Activated CD4-positive, alpha-beta T cell treated with anti-CD3 and anti-CD28 coated beads, Interleukin-2, amount 10 ng/mL, durations not matched to agents 7 days and 5 days (primary cell): ENCODE results near the gene OR2AT4. TPM values are rescaled to one million over a fixed set of nuclear protein-coding genes. Genes with fewer than 3 reads are reported as not detected.

Experiments used
- CTCF ChIA-PET: fragments of 350-600 bp; sonication (Branson Sonifier 250); formaldehyde crosslinking; loops from one replicate; lab custom pipeline; 2021; ENCODE audit warnings: antibody characterized with exemption; lab: Charles Lee
- POLR2A ChIA-PET: fragments of 350-600 bp; sonication (Branson Sonifier 250); formaldehyde crosslinking; loops from one replicate; lab custom pipeline; 2021; ENCODE audit warnings: antibody characterized with exemption; lab: Charles Lee
- DNase-seq: peaks from one replicate; pipeline ENCODE4 v3.0.0-alpha.2; 2020
- H3K27ac Mint-ChIP-seq: one replicate; pipeline ENCODE4 v1.8.0; 2021; ENCODE audit warnings: mild to moderate bottlenecking, moderate library complexity, mixed read lengths
- H3K27me3 Mint-ChIP-seq: one replicate; pipeline ENCODE4 v1.8.0; 2021; ENCODE audit warnings: mixed read lengths
- H3K36me3 Mint-ChIP-seq: one replicate; pipeline ENCODE4 v1.8.0; 2021; ENCODE audit warnings: low read depth, mixed read lengths
- H3K4me1 Mint-ChIP-seq: one replicate; pipeline ENCODE4 v1.8.0; 2021; ENCODE audit warnings: mixed read lengths
- H3K4me3 Mint-ChIP-seq: one replicate; pipeline ENCODE4 v1.8.0; 2021; ENCODE audit warnings: mild to moderate bottlenecking, moderate library complexity, mixed read lengths
- H3K9me3 Mint-ChIP-seq: one replicate; pipeline ENCODE4 v1.8.0; 2021; ENCODE audit warnings: mixed read lengths
- total RNA-seq, 2 experiments: library from RNA; stranded (reverse); gene quantifications; one replicate each; pipeline ENCODE4 v1.2.3, GENCODE V29; 2021

OR2AT4 gene
- total RNA-seq, 2 experiments from 2014 or later: not detected

DNA sequence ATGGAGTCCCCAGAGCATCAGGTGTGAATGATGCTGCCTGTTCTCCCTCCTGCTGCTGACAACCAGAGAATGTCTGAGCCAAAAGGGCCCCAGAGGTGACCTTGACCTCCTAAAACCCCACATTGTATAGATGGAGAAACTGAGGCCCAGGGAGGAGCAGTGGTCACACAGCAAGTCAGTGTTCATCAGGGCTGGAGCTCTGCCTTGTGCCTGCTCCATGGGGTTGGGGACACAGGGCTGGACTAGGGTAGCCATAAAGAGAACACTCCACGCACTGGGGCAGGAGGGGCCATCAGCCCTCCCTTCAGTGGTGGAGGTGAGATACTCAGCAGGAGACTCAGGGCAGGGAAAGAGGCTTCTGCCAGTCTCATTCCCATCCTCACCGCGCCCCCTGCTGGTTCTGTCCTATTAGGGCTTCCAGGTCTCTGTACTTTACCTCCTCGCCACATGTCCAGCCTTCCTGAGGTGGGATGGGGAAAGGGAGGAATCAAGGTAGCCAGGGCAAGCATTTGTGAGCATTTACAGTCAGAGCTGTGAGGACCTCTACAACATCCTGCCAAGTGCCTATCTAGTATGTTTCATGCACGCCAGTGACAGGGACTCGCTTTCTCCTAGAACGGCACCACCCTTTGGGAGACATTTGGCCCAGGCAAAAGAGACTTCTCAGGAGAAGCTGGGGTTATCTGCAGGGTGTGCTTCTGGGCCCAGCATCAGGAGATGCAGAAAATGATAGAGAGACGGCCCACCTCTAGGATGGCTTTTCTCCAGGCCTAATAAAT is 64.7 kb downstream of the OR2AT4 start:
- ChIA-PET POLR2A (no interaction called here), CTCF (interaction anchor here (0.6 to 1.7 kb wide), 11 partner anchors 9 to 277 kb away, joined by 3 to 6 read pairs (median 3); no protein-coding TSS in a partner anchor)
- H3K9me3 Mint-ChIP-seq: no peaks in the 10 kb centered on the region
- no peaks in the 10 kb centered on the region for H3K27me3 Mint-ChIP-seq
- peak; percentile 66 for DNase-seq
- no peak overlapping the region for H3K27ac Mint-ChIP-seq
- no peak overlapping the region for H3K4me3 Mint-ChIP-seq
- H3K36me3 Mint-ChIP-seq: no peaks in the 10 kb centered on the region
- H3K4me1 Mint-ChIP-seq: peaks cover 4% of the 10 kb centered on the region

Other genes starting within 250 kb of the OR2AT4 start
- gene XRRA1, start 147.8 kb downstream of the OR2AT4 start, total RNA-seq: 10 to 100 TPM in 1 of 2 experiments, 1 to 10 TPM in 1; 7.1 to 10.7 TPM
- 100 to 1,000 TPM; 170 to 186 TPM for gene SPCS2, start 147.6 kb downstream of the OR2AT4 start, total RNA-seq
- gene NEU3, start 107.9 kb downstream of the OR2AT4 start, total RNA-seq: 10 to 100 TPM; 10.9 to 12.5 TPM
- gene SLCO2B1, start 54.2 kb upstream of the OR2AT4 start, total RNA-seq: under 1 TPM in 1 of 2 experiments, not detected in 1; 0.37 TPM
- gene TPBGL, start 143.9 kb upstream of the OR2AT4 start, total RNA-seq: under 1 TPM in 1 of 2 experiments, not detected in 1; 0.06 TPM